Naive thymus-derived CD4-positive, alpha-beta T cell (primary cell): ENCODE results near the gene PARP1. TPM values are rescaled to one million over a fixed set of nuclear protein-coding genes. Genes with fewer than 3 reads are reported as not detected.

ENCODE experiments used
- ATAC-seq: fragments of 150-1000 bp; cut with Tn5 transposase; 2 replicates; pipeline ENCODE4 v1.10.0; 2021; ENCODE audit warnings: mild to moderate bottlenecking, moderate library complexity
- CTCF ChIA-PET: fragments of 350-600 bp; sonication (Branson Sonifier 250); formaldehyde crosslinking; loops from one replicate; lab custom pipeline; 2021; ENCODE audit warnings: antibody characterized with exemption; lab: Charles Lee
- POLR2A ChIA-PET: fragments of 350-600 bp; sonication (Branson Sonifier 250); formaldehyde crosslinking; loops from one replicate; lab custom pipeline; 2021; ENCODE audit warnings: antibody characterized with exemption, inconsistent platforms; lab: Charles Lee
- DNase-seq, 9 donors: peaks; one replicate each; pipeline versions ENCODE4 v3.0.0 to v3.0.0-alpha.2; 2020 to 2022; ENCODE audit warnings: mixed read lengths in 1 of 9
- H3K27ac ChIP-seq: one replicate; pipeline ENCODE4 v1.7.0; 2013; ENCODE audit warnings: mild to moderate bottlenecking, low read depth, low read length, moderate library complexity
- H3K27me3 ChIP-seq, 2 donors: one replicate each; pipeline ENCODE4 v1.7.0; 2013; ENCODE audit warnings: low read length in 2 of 2, mild to moderate bottlenecking in 2 of 2, moderate library complexity in 2 of 2; ENCODE audit not compliant: control insufficient read depth in 2 of 2, insufficient read depth in 2 of 2
- H3K36me3 ChIP-seq, 3 experiments: 1 replicate in 2 of 3; 2 replicates in 1 of 3; pipeline ENCODE4 v1.7.0; 2013; ENCODE audit warnings: low read length in 3 of 3, mild to moderate bottlenecking in 3 of 3, moderate library complexity in 1 of 3; ENCODE audit not compliant: insufficient read depth in 3 of 3, control insufficient read depth in 2 of 3
- H3K4me1 ChIP-seq, 2 donors: one replicate each; pipeline ENCODE4 v1.7.0; 2013; ENCODE audit warnings: low read length in 2 of 2, mild to moderate bottlenecking in 2 of 2, moderate library complexity in 1 of 2; ENCODE audit not compliant: control insufficient read depth in 2 of 2, insufficient read depth in 2 of 2
- H3K4me3 ChIP-seq: 2 replicates; pipeline ENCODE4 v1.7.0; 2013; ENCODE audit warnings: mild to moderate bottlenecking, low read length
- H3K9me3 ChIP-seq, 3 experiments: 1 replicate in 2 of 3; 2 replicates in 1 of 3; pipeline ENCODE4 v1.7.0; 2013; ENCODE audit warnings: low read length in 3 of 3; ENCODE audit not compliant: control insufficient read depth in 2 of 3
- H3K27ac Mint-ChIP-seq, 9 donors: one replicate each; pipeline ENCODE4 v1.8.0; 2020 to 2022; ENCODE audit warnings: mixed read lengths in 9 of 9, mild to moderate bottlenecking in 8 of 9, moderate library complexity in 5 of 9, inconsistent platforms in 2 of 9
- H3K27me3 Mint-ChIP-seq, 5 donors: one replicate each; pipeline ENCODE4 v1.8.0; 2021 to 2022; ENCODE audit warnings: mixed read lengths in 5 of 5, mild to moderate bottlenecking in 1 of 5
- H3K36me3 Mint-ChIP-seq, 5 donors: one replicate each; pipeline ENCODE4 v1.8.0; 2020 to 2022; ENCODE audit warnings: mixed read lengths in 5 of 5, mild to moderate bottlenecking in 3 of 5, inconsistent platforms in 1 of 5
- H3K4me1 Mint-ChIP-seq, 7 donors: one replicate each; pipeline ENCODE4 v1.8.0; 2020 to 2022; ENCODE audit warnings: mixed read lengths in 7 of 7, mild to moderate bottlenecking in 3 of 7, inconsistent platforms in 1 of 7
- H3K4me3 Mint-ChIP-seq, 10 donors: one replicate each; pipeline ENCODE4 v1.8.0; 2020 to 2022; ENCODE audit warnings: mild to moderate bottlenecking in 10 of 10, mixed read lengths in 10 of 10, moderate library complexity in 6 of 10, inconsistent platforms in 2 of 10
- H3K9me3 Mint-ChIP-seq, 11 donors: one replicate each; pipeline ENCODE4 v1.8.0; 2020 to 2022; ENCODE audit warnings: mixed read lengths in 11 of 11, mild to moderate bottlenecking in 4 of 11, inconsistent platforms in 1 of 11, moderate library complexity in 1 of 11
- intact Hi-C, 2 donors: fragments of 100-400 bp; cut with micrococcal nuclease; formaldehyde crosslinking; loops; one replicate each; pipeline ENCODE4 v1.15.1; 2023
- polyA plus RNA-seq, 2 donors: library from polyadenylated mRNA; unstranded; fragments of 300-500 nt; fragmentation: Illumina TruSeq; gene quantifications; one replicate each; pipeline ENCODE4 v1.2.3, GENCODE V29; 2021
- total RNA-seq, 6 experiments: library from RNA in 5 of 6; stranded (reverse) in 5 of 6; gene quantifications; 1 replicate in 5 of 6; 2 replicates in 1 of 6; pipeline ENCODE4 v1.2.3 and lab custom pipeline; 2021 to 2026

PARP1 gene
- total and polyA plus RNA-seq, 7 experiments from 2014 or later, result 63.6 to 165 (median 89.3) TPM

- Mint-ChIP-seq H3K27ac (peak overlapping the region in 1 of 9 donors; percentile 65), H3K27me3 (peaks cover 0 to 29% (median 0%) of the 10 kb centered on the region in 5 donors), H3K4me3 (no peak overlapping the region), H3K36me3 (peaks cover 0 to 2% (median 0%) of the 10 kb centered on the region in 5 donors), H3K4me1 (peaks cover 12 to 23% (median 20%) of the 10 kb centered on the region in 7 donors), H3K9me3 (no peaks in the 10 kb centered on the region)
- Histone ChIP-seq H3K9me3 (no peaks in the 10 kb centered on the region), H3K36me3 (no peaks in the 10 kb centered on the region), H3K4me3 (no peak overlapping the region), H3K4me1 (peaks cover 16 to 18% of the 10 kb centered on the region in 2 donors), H3K27me3 (no peaks in the 10 kb centered on the region), H3K27ac (no peak overlapping the region)
- CTCF ChIA-PET, result no interaction called here
- POLR2A ChIA-PET, result no interaction called here
- DNase-seq (no peak), ATAC-seq (no peak)
- intact Hi-C loops, result no loop called here
Measured at GRCh38 chr1:226449823-226450222, 41.9 kb upstream of the PARP1 start.

- DNase-seq (no peak), ATAC-seq (no peak)
- Histone ChIP-seq H3K27ac (no peak overlapping the region), H3K9me3 (no peaks in the 10 kb centered on the region), H3K4me1 (peaks cover 16 to 26% of the 10 kb centered on the region in 2 donors), H3K36me3 (no peaks in the 10 kb centered on the region), H3K4me3 (no peak overlapping the region), H3K27me3 (no peaks in the 10 kb centered on the region)
- Mint-ChIP-seq H3K4me1 (peaks cover 25 to 40% (median 35%) of the 10 kb centered on the region in 7 donors), H3K36me3 (peaks cover 0 to 2% (median 0%) of the 10 kb centered on the region in 5 donors), H3K27ac (no peak overlapping the region), H3K27me3 (peaks cover 0 to 42% (median 0%) of the 10 kb centered on the region in 5 donors), H3K9me3 (no peaks in the 10 kb centered on the region), H3K4me3 (no peak overlapping the region)
- intact Hi-C loops, result no loop called here
- POLR2A ChIA-PET, result interaction anchor here (0.6 kb wide), 1 partner anchor 136 kb away, joined by 3 read pairs; no protein-coding TSS in a partner anchor
- CTCF ChIA-PET, result interaction anchor here (0.7 to 1.5 kb wide), 3 partner anchors 9 to 509 kb away, joined by 3 read pairs; no protein-coding TSS in a partner anchor
Measured at GRCh38 chr1:226447932-226448665, 40.2 kb upstream of the PARP1 start.

- no peaks in the 10 kb centered on the region for H3K36me3 ChIP-seq
- ChIA-PET POLR2A (interaction anchor here (0.6 to 1.2 kb wide), 2 partner anchors 11 to 39 kb away, joined by 3 to 4 read pairs; no protein-coding TSS in a partner anchor), CTCF (interaction anchor here (1.0 to 1.6 kb wide), 3 partner anchors 12 to 39 kb away, joined by 6 to 17 read pairs (median 9); partner anchors contain the start of gene PARP1)
- peaks cover 0 to 2% (median 0%) of the 10 kb centered on the region in 5 donors for H3K36me3 Mint-ChIP-seq
- no peaks in the 10 kb centered on the region for H3K27me3 ChIP-seq
- peaks cover 0 to 49% (median 0%) of the 10 kb centered on the region in 5 donors for H3K27me3 Mint-ChIP-seq
- intact Hi-C loops, result no loop called here
- H3K27ac ChIP-seq, result no peak overlapping the region
- no peak for DNase-seq
- H3K4me3 ChIP-seq, result no peak overlapping the region
- H3K4me1 Mint-ChIP-seq, result peaks cover 26 to 41% (median 35%) of the 10 kb centered on the region in 7 donors
- peak overlapping the region in 7 of 10 donors; percentile 29 to 72 (median 47) for H3K4me3 Mint-ChIP-seq
- ATAC-seq, result no peak
- peaks cover 16 to 26% of the 10 kb centered on the region in 2 donors for H3K4me1 ChIP-seq
- no peaks in the 10 kb centered on the region for H3K9me3 ChIP-seq
- H3K27ac Mint-ChIP-seq, result peak overlapping the region; percentile 15 to 84 (median 69)
- H3K9me3 Mint-ChIP-seq, result no peaks in the 10 kb centered on the region
Measured at GRCh38 chr1:226446094-226446493, 38.2 kb upstream of the PARP1 start.

- Mint-ChIP-seq H3K27me3 (peaks cover 0 to 51% (median 0%) of the 10 kb centered on the region in 5 donors), H3K36me3 (peaks cover 0 to 2% (median 0%) of the 10 kb centered on the region in 5 donors), H3K4me1 (peaks cover 26 to 41% (median 35%) of the 10 kb centered on the region in 7 donors), H3K27ac (peak overlapping the region; percentile 64 to 96 (median 83)), H3K4me3 (peak overlapping the region; percentile 41 to 74 (median 58)), H3K9me3 (no peaks in the 10 kb centered on the region)
- no peaks in the 10 kb centered on the region for H3K36me3 ChIP-seq
- peak; percentile 18 to 89 (median 78) for DNase-seq
- no peaks in the 10 kb centered on the region for H3K27me3 ChIP-seq
- peak; percentile 98 for ATAC-seq
- H3K4me1 ChIP-seq, result peaks cover 16 to 26% of the 10 kb centered on the region in 2 donors
- no peaks in the 10 kb centered on the region for H3K9me3 ChIP-seq
- CTCF ChIA-PET, result interaction anchor here (0.7 to 1.7 kb wide), 6 partner anchors 16 to 440 kb away, joined by 3 to 31 read pairs (median 6); partner anchors contain the start of gene PARP1
- no peak overlapping the region for H3K27ac ChIP-seq
- H3K4me3 ChIP-seq, result no peak overlapping the region
- intact Hi-C loops, result loop anchor here (1.0 kb wide), 4 partner anchors 20 to 259 kb away; partner anchors contain the start of genes ACBD3 (in 1 of the 2) and PARP1 (in 1 of the 2)
- POLR2A ChIA-PET, result interaction anchor here (0.6 to 2.4 kb wide), 9 partner anchors 20 to 978 kb away, joined by 3 to 23 read pairs (median 3); partner anchors contain the start of genes COQ8A and PARP1
Measured at GRCh38 chr1:226444901-226445300, 37.0 kb upstream of the PARP1 start.

GRCh38 chr1:226443439-226443838 lies 35.5 kb upstream of the PARP1 start:
- peak overlapping the region in 5 of 9 donors; percentile 26 to 84 (median 64) for H3K27ac Mint-ChIP-seq

GRCh38 chr1:226443033-226443432 lies 35.1 kb upstream of the PARP1 start:
- Histone ChIP-seq H3K4me1 (peaks cover 16 to 26% of the 10 kb centered on the region in 2 donors), H3K27me3 (no peaks in the 10 kb centered on the region), H3K36me3 (no peaks in the 10 kb centered on the region), H3K9me3 (no peaks in the 10 kb centered on the region), H3K27ac (no peak overlapping the region), H3K4me3 (no peak overlapping the region)
- intact Hi-C loops, result no loop called here
- no peak for ATAC-seq
- H3K27ac Mint-ChIP-seq, result no peak overlapping the region
- no peak overlapping the region for H3K4me3 Mint-ChIP-seq
- H3K36me3 Mint-ChIP-seq, result peaks cover 0 to 2% (median 0%) of the 10 kb centered on the region in 5 donors
- CTCF ChIA-PET, result interaction anchor here (0.7 to 2.0 kb wide), 3 partner anchors 17 to 106 kb away, joined by 3 to 5 read pairs (median 3); partner anchors contain the start of genes PARP1 and STUM
- H3K27me3 Mint-ChIP-seq, result peaks cover 0 to 51% (median 0%) of the 10 kb centered on the region in 5 donors
- no peak for DNase-seq
- POLR2A ChIA-PET, result interaction anchor here (0.5 to 2.4 kb wide), 2 partner anchors 18 to 336 kb away, joined by 3 to 23 read pairs; no protein-coding TSS in a partner anchor
- peaks cover 26 to 39% (median 35%) of the 10 kb centered on the region in 7 donors for H3K4me1 Mint-ChIP-seq
- H3K9me3 Mint-ChIP-seq, result peaks cover 0 to 4% (median 0%) of the 10 kb centered on the region in 11 donors

More at GRCh38 chr1:226443439-226443838, 35.5 kb upstream of the PARP1 start:
- no peak for ATAC-seq
- intact Hi-C loops, result no loop called here
- H3K9me3 Mint-ChIP-seq, result peaks cover 0 to under 1% (median 0%) of the 10 kb centered on the region in 11 donors
- Histone ChIP-seq H3K4me3 (no peak overlapping the region), H3K4me1 (peaks cover 16 to 26% of the 10 kb centered on the region in 2 donors), H3K27ac (no peak overlapping the region), H3K27me3 (no peaks in the 10 kb centered on the region), H3K9me3 (no peaks in the 10 kb centered on the region), H3K36me3 (no peaks in the 10 kb centered on the region)
- peak overlapping the region in 2 of 10 donors; percentile 3 to 12 for H3K4me3 Mint-ChIP-seq
- peaks cover 0 to 2% (median 0%) of the 10 kb centered on the region in 5 donors for H3K36me3 Mint-ChIP-seq
- CTCF ChIA-PET, result interaction anchor here (0.7 to 2.0 kb wide), 3 partner anchors 17 to 105 kb away, joined by 3 to 5 read pairs (median 3); partner anchors contain the start of genes PARP1 and STUM
- no peak for DNase-seq
- H3K27me3 Mint-ChIP-seq, result peaks cover 0 to 50% (median 0%) of the 10 kb centered on the region in 5 donors
- peaks cover 26 to 41% (median 35%) of the 10 kb centered on the region in 7 donors for H3K4me1 Mint-ChIP-seq
- POLR2A ChIA-PET, result interaction anchor here (2.0 to 2.4 kb wide), 2 partner anchors 18 to 36 kb away, joined by 15 to 23 read pairs; partner anchors contain the start of gene PARP1
